Cortex of kidney (tissue), 1 donor: Measurements from ENCODE around the gene BBS4.
"Not testable (repeated sequence)": the region's sequence is repeated elsewhere in the genome, so short reads cannot be mapped to it uniquely, and the experiment has no call there.

Experiments
- DNase-seq: peaks from one replicate; lab custom pipeline; 2025; lab: John Stamatoyannopoulos, UW

Gene BBS4

GRCh38 chr15:72700076-72700475, 14.1 kb downstream of the BBS4 start:
- no peak for DNase-seq

GRCh38 chr15:72706266-72706665, 20.3 kb downstream of the BBS4 start:
- no peak for DNase-seq

GRCh38 chr15:72708551-72709303, 22.7 kb downstream of the BBS4 start:
- DNase-seq = not testable (repeated sequence)

GRCh38 chr15:72722071-72722696, 36.2 kb downstream of the BBS4 start:
- DNase-seq = no peak

DNA sequence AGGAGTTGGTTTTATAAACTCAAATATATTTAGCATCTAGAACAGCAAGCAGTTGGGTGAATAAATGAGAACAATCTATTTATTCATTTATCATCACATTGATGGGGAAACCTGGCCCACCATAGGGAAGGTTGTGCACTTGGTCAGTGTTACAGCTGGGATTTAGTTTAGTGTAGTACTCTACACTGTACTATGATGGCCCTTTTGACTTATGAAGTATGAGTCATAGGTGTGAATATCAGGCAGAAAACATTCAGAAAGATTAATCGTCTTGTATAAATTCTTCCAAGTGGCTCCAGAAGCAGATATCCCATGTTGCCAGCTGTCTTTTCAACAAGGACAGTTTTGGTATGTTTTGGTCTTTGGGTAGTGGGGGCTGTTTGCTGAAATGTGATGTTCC, 38.0 kb downstream of the BBS4 start:
- DNase-seq = no peak

- no peak for DNase-seq
Measured at GRCh38 chr15:72725446-72725845, 39.4 kb downstream of the BBS4 start.

DNA sequence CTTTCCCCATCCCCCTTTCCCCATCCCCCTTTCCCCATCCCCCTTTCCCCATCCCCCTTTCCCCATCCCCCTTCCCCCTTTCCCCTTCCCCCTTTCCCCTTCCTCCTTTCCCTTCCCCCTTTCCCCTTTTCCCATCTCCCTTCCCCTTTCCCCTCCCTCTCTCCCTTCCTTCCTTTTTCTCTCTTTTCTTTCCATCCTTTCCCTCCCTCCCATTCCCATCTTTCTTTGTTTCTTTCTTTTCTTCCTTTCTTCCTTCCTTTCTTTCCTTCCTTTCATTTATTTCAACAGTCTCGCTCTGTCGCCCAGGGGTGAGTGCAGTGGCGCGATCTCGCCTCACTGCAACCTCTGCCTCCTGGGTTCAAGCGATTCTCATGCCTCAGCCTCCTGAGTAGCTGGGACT, 39.8 kb downstream of the BBS4 start:
- DNase-seq = not testable (repeated sequence)

- DNase-seq = no peak
Measured at GRCh38 chr15:72727154-72727553, 41.1 kb downstream of the BBS4 start.

- DNase-seq = not testable (repeated sequence)
Measured at GRCh38 chr15:72728249-72728648, 42.2 kb downstream of the BBS4 start.

DNA sequence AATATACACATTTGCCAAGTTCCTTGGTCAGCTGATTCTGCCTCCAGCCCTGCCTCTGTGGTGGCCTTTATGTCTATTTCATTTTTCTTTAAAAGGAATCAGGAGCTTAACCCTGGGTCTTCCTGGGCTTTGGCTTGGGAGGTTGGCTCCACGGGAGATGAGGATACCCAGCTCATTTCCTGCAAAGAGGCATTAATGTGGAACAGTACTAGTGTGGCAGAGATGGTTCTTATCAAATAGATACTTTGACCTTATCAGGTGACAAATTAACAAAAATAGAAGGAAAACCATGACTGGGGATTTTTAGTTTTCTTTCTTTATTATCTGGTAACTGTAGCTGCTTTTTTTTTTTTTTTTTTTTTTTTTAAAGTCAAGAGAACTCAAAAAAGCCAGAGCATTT, 42.8 kb downstream of the BBS4 start:
- no peak for DNase-seq

DNA sequence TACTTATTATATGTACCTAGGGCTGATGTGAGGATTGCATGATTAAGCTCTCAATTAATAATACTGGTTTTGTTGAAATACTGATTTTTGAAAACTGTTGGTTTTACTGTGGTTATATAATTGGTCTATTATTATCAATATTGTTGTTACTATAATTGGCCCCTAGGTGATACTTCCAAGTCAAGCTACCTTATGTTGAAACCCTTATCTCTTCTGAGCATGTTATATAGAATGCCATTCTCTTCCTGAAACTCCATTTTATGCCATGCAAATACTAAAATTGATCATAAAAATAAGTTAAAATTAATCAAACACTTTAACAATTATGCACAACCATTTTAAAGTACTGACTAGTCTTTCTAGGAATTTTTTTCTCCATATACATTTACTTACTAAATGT, 46.1 kb downstream of the BBS4 start:
- no peak for DNase-seq

- no peak for DNase-seq
Measured at GRCh38 chr15:72732516-72732915, 46.5 kb downstream of the BBS4 start.

DNA sequence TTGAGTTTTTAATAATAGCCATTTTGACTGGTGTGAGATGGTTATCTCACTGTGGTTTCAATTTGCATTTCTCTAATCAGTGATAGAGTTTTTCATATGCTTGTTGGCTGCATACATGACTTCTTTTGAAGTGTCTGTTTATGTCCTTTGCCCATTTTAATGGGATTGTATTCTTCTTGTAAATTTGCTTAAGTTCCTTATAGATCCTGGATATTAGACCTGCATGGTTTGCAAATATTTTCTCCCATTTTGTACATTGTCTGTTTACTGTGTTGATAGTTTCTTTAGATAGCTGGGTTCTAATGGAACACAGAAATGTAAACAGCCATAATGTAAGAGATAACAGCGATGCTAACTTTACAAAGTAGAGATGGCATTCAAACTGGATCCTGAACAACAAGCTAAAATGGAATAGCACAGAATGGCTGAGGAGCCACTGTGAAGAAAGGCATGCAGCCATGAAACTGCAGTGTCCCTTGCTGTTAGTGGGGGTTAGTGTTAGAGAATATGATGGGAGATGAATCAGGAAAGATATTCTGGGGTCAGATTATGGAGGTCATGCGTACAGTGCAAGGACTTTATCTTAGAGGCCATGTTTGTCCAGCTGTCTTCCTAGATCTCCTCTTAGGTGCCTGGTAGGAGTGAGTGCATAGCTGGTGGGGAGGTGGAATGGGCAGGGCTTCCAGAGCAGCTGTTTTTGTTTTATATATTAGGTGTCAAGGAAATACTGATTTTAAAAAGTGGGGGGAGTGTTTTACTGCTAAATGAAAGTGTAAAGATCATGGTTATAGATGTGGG, 48.1 kb downstream of the BBS4 start:
- DNase-seq = no peak

DNA sequence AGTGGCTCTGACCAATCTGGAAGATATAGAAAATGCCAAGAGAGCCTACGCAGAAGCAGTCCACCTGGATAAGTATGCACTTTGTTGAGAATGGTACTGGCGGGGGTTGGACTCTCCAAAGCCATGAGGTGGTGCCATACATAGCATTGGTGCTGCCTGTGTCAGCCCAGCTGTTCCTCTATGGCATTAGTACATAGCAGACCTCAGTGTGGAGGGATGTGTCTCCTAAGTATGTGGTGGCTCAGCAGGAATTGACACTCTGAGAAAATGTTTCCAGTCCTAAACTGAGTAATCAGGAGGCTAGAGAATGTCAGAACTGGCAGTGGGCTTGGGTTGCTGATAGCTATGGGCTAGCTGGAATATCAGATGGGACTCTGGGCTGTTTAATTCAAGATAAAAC, 49.1 kb downstream of the BBS4 start:
- DNase-seq = no peak

- DNase-seq = no peak
Measured at GRCh38 chr15:72737061-72737460, 51.1 kb downstream of the BBS4 start.

GRCh38 chr15:72737723-72738122, 51.7 kb downstream of the BBS4 start:
- no peak for DNase-seq

- DNase-seq = no peak
Measured at GRCh38 chr15:72740219-72740618, 54.2 kb downstream of the BBS4 start.

- no peak for DNase-seq
Measured at GRCh38 chr15:72749700-72750099, 63.7 kb downstream of the BBS4 start.

- DNase-seq = no peak
Measured at GRCh38 chr15:72751751-72752455, 65.9 kb downstream of the BBS4 start.

- DNase-seq = no peak
Measured at GRCh38 chr15:72754096-72754495, 68.1 kb downstream of the BBS4 start.

DNA sequence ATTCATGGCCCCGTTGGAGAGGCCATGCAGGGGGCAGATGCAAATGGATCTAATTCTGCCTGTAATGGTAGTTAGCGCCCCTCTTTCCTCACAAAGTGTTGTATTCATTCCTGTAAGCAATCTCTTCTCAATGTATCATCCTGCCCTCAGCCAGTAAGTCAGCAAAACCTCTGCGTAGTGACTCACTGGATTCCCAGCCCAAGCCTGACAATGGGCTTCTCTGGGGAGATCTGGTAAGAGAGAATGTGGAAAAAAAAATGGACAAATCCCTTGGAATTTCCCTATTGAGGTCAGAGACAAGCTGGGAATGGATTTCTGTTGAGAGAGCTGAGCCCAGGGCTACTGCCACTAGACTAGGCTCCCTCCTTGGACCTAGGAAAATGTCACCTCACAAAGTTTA, 72.2 kb downstream of the BBS4 start:
- no peak for DNase-seq

DNA sequence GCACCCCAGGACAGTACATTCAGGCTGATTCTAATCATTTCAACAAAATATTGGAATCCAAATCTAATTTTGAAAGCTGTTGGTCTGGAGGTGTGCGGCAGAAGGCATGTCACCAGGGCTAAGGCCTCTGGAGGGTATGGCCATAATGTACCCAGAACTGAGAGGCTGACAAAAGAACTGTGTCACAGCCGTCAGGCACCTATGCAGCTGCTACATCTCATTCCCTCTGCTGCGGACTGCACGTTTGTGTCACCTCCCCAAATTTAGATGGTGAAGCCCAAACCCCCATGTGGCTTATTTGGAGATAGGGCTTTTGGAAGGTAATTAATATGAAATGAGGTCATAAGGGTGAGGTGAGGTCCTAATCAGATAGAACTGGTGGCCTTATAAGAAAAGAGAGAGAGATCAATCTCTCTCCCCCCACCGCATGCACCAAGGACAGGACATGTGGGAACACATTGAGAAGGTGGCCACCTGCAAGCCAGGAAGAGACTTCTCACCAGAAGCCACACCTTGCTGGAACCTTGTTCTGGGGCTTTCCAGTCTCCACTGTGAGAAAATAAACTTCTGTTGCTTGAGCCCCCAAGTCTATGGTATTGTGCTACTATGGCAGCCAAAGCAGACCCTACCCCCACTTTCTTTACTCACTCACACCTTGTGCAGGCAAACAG, 74.7 kb downstream of the BBS4 start:
- DNase-seq = no peak
